Inferior parietal cortex (tissue), 1 donor: Measurements from ENCODE around the gene RAPGEF4.

Source experiments
- DNase-seq: peaks from one replicate; pipeline ENCODE4 v3.0.0-alpha.2; 2016; ENCODE audit errors: extremely low spot score

The RAPGEF4 gene

DNA sequence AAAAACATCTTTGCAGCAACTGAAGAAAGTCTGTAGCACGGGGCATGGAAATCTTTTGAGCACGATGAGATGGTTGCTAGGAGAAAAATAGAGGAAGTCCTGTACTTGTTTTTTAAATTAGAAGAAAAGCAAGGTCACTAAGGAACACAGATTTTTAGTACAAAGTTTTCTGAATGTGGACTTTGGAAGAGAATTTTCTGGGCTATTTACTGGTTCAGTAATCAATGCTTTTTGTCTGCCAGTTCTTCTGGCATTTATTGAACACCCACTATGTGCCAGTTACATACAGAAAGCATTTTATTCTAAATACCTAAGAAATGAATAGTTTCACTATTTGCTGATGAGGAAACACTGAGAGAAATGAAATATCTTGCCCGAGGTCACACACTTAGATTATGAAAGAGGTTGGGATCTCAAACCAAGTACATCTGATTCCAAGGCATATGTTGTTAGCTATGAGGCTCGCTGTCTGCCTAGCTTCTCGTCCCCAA lies 324.4 kb downstream of the RAPGEF4 start:
- no peak for DNase-seq

DNA sequence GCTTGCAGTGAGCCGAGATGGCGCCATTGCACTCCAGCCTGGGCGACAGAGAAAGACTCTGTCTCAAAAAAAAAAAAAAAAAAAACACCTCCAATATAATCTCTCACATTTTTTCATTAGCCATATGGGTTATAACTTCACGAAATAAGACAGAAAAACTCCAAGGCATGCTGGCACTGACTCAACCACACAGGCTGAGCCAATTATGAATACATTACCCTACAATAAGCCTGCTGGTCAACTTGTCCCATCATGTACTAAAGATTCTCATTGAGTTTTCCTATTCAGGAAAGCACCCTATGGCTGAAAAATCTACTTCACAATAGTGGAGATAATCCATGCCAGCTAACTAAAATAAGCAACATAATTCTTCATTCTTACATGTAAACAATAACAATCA lies 327.2 kb downstream of the RAPGEF4 start:
- DNase-seq = no peak

GRCh38 chr2:173064151-173064805 lies 328.6 kb downstream of the RAPGEF4 start:
- DNase-seq = no peak

- DNase-seq = no peak
Measured at GRCh38 chr2:173066887-173067676, 331.4 kb downstream of the RAPGEF4 start.

DNA sequence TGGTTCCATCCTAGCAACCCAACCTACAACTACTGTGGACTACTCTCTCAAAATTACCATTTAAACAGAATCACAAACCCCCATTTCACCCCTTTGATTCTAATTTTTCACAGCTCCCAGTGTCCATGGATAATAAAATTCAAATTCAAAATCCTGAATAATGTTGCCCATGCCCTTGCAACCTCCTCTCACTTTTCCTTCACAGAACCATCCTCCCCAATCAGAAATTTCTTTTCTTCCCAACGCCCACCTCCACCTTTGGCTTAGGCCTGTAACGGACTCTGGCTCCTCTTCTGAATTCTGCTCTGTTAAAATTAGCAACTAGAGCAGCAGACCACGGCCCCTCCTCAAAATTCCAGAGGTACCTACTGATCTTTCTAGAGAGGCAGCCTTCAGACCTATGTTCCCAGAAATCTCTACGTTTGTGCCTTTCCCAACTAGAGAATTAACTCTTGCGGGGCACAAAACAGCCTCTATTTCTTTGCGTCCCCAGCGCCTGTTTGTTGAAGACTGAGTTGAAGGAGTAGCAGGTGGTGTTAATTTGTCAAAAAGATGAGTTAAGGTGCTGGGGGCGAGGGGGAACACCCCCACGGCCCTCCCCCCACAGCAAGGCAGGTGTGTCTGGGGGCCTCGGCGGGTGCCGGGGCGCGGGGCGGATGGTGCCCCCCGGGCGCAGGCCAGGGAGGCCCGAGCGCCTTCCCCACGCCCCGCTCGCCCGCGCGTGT lies 339.6 kb downstream of the RAPGEF4 start:
- no peak for DNase-seq

GRCh38 chr2:173075781-173076580 lies 340.3 kb downstream of the RAPGEF4 start, which contains the start of gene MAP3K20:
TSS of gene MAP3K20 (plus strand) at chr2:173075846. CDS start at chr2:173091032, 15,186 bp downstream.
- no peak for DNase-seq

GRCh38 chr2:173076581-173077345 lies 341.1 kb downstream of the RAPGEF4 start:
- DNase-seq = no peak

- DNase-seq = no peak
Measured at GRCh38 chr2:173077506-173078177, 342.0 kb downstream of the RAPGEF4 start.

- DNase-seq = no peak
Measured at GRCh38 chr2:173079141-173079540, 343.5 kb downstream of the RAPGEF4 start.

DNA sequence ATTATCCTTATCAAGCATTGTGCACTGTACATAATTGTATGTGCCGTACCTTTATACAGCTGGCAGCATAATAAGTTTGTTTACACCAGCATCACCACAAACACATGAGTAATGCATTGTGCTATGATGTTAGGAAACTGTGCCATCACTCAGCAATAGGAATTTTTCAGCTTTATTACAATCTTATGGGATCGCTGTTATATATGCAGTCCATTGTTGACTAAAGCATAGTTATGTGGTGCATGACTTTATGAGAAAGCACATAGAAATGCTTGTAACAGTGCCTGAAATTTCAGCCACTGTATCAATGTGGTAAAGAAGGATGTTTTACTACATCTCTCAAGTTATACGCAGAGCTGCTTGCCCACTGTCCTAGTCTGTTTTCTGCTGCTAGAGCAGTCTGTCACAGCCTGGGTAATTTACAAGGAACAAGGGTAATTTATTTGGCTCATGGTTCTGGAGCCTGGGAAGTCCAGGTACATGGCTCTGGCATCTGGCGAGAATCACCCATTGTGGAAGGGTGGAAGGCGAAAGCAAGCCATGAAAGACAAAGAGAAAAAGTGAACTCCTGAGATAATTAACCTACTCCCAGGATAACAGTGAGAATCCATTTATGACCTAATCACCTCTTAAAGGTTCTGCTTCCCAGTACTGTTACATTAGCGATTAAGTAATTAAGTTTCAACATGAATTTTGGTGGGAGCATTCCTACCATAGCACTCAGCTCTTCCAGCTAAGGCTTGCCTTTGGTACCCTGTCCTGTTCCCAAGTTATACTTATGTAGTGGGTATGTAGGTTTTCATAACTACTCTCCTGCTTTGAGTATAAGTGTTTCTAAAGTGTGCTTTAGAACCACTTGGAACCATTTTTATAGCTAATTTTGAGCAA lies 344.6 kb downstream of the RAPGEF4 start:
- DNase-seq = no peak

DNA sequence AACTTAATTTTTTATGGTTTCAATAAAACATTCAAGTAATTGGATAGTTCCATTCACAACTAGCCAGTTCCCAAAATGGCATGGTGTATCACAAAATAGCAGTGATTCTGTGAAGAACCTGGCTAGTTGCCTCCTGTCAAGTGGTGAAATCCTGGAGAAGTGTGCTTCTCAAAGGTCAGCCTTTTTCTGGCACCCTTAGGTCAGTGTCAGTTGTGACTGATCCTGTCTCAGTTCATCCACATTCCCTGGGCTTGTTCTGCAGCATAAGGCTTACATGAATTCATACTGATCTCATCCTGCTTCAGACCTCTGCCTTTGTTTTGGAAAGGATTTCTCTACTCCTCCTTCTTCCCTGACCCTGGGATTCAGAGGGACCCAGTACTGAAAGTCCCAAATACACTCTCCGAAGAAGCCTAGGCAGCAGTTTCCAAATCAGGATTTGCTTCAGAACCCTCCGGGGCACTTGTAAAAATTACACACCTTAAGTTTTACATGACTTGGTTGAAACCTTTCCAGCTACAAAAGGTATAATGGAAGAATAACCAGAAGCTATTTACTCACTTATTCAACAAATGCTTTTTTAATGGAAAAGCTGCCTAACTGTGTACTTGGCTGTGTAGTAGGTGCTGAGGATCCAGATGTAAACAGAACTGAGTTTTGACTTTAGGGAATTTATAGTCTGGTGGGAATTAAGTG lies 351.0 kb downstream of the RAPGEF4 start:
- DNase-seq = no peak

- no peak for DNase-seq
Measured at GRCh38 chr2:173087214-173087581, 351.6 kb downstream of the RAPGEF4 start.

- DNase-seq = no peak
Measured at GRCh38 chr2:173087793-173088496, 352.3 kb downstream of the RAPGEF4 start.

DNA sequence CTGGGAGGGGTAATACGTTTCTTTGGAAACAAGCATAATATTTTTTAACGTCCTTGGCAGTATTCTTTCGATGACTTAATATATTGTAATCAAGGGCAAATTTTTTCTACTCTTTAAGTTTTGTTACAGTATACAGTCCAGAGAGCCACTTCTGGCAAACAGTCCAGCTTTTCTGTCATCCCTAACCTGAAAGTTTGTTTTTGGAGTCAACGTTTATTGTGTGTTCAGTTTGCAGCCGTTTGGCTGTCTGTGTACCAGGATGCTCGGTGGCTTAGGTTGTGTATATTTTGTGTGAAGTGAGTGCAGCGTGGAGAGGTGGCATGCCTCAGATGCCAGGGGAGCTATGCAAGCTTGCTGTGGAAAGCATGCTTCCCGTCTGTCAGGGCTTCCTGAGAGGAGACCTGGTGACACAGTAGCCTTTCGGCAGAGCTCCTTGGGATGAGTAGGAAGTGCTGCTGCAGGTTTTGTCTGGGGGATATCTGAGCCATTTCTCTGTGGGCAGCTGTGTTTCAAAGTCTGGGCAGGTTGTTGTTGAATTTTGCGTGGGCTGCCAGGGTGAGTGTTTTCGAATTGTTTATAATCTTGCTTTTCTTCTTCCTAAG lies 354.7 kb downstream of the RAPGEF4 start:
- DNase-seq = no peak

DNA sequence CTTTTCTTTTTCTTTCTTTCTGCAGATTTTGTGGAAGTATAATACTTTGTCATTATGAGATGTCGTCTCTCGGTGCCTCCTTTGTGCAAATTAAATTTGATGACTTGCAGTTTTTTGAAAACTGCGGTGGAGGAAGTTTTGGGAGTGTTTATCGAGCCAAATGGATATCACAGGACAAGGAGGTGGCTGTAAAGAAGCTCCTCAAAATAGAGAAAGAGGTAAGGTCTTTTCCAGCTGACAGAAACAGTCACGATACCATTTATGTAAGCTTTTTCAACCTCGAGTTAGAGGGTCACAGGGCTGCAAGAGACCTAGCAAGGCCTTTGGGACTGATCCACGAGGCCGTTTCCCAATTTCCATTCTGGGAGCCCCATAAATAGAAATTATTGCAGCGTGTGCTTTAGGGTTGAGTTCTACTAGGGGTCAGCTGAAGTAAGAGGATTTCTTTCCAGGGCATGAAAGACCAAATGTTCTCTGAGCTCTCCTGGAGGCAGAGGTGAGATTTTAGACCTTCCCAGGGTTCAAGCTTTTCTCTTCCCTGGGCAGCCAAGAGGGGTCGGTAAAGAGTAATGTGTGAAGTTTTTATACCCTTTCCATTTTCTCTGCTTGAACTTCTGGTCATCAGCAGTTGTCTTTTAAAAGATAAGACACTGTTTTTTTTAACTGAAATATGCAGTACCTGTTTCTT lies 355.5 kb downstream of the RAPGEF4 start:
- no peak for DNase-seq

DNA sequence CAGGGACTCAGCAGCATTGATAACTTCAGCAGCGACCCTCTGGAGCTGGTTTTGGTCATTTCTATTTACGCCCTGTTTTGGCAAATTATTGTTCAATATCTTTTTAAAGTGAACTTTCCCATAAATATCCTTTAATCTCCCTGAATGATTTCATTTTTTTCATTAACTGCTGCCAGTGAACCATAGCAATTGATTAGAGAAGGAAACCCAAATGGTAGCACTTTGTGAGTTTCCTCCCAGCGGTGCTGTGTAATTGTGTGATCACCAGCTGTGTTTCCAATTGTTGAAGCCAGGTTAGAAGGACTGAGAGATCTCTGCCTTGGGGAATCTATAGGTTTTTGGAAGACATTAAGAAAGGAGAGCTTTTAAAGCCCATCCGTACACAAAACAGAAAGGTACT lies 356.3 kb downstream of the RAPGEF4 start:
- no peak for DNase-seq

DNA sequence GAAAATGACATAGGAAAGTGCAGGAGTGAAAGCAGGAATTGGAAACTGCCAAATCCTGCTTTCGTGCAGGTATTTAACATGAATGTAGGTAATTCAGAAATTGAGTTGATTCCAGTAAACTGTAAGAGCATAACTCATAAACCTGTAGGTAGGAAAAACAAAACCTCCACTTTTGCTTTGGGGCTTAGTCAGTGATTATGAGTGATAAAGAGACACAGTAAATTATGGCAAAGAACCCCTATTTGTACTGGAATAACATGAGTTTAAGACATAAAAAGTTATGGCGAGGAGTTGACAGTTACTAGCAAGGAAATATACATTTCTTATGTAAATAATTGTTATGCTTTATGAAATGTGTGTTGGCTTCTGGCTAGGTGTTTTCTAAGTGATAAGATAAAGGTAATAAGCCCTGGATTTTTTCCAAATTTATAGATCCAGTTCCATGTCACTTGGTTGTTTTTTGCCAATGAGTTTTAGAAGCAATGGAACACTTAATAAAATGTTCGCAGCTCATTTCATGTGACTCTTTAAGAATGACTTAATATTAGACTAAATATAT lies 357.3 kb downstream of the RAPGEF4 start:
- DNase-seq = no peak
